HepG2 (cell line): ENCODE measurements around the gene MT1M. TPM values are rescaled to one million over a fixed set of nuclear protein-coding genes. Genes with fewer than 3 reads are reported as not detected.

Source experiments
- ATAC-seq: fragments of 200-7000 bp; cut with Tn5 transposase; 3 replicates; pipeline ENCODE4 v1.9.1; 2020; ENCODE audit warnings: mild to moderate bottlenecking, moderate library complexity
- BruUV-seq: library from RNA; stranded (reverse); fragments of 400-500 nt; replicated peaks from 2 replicates; lab custom pipeline; 2021; lab: Mats Ljungman, UMichigan
- CTCF ChIA-PET: fragments of 300-600 bp; formaldehyde crosslinking; extraction: SDS; loops from one replicate; lab custom pipeline; 2021; ENCODE audit warnings: low total read pairs, inconsistent platforms, low intra/inter-chr PET ratio; lab: Yijun Ruan, JAX
- POLR2A ChIA-PET: fragments of 350-600 bp; sonication (Branson Sonifier 250); formaldehyde crosslinking; loops from one replicate; lab custom pipeline; 2020; ENCODE audit warnings: antibody characterized with exemption, inconsistent platforms; lab: Yijun Ruan, JAX
- DNase-seq: peaks from one replicate; pipeline ENCODE4 v3.0.0-alpha.2; 2015; ENCODE audit warnings: low spot score
- FAIRE-seq: peaks from 3 replicates; lab custom pipeline; 2011; peaks lifted over from hg19 to GRCh38; lab: Jason Lieb, UNC
- H2AFZ ChIP-seq: one replicate; pipeline ENCODE4 v1.6.1; 2011; ENCODE audit warnings: low read length, inconsistent platforms
- H3K27ac ChIP-seq: fragments of 300-600 bp; 3 replicates; pipeline ENCODE4 v1.8.0; 2011; ENCODE audit warnings: mixed run types, mild to moderate bottlenecking, mixed read lengths, low read length, inconsistent platforms; ENCODE audit not compliant: insufficient read depth; ENCODE audit errors: extremely low read length
- H3K27me3 ChIP-seq, 2 experiments: fragments of 200-600 bp in 1 of 2; 2 replicates in 1 of 2; 3 replicates in 1 of 2; pipeline versions ENCODE4 v1.6.0 to v1.8.0; 2011; ENCODE audit warnings: low read length in 2 of 2, mild to moderate bottlenecking in 2 of 2, moderate library complexity in 2 of 2, inconsistent platforms in 1 of 2; ENCODE audit not compliant: insufficient read depth in 2 of 2, control insufficient read depth in 1 of 2
- H3K36me3 ChIP-seq, 2 experiments: fragments of 200-600 bp in 1 of 2; replicated peaks in 1 of 2; 2 replicates in 1 of 2; 3 replicates in 1 of 2; pipeline versions ENCODE4 v1.5.1 to v1.8.0; 2011; ENCODE audit warnings: low read length in 2 of 2, inconsistent platforms in 1 of 2; ENCODE audit not compliant: insufficient read depth in 2 of 2, control insufficient read depth in 1 of 2
- H3K4me1 ChIP-seq: 2 replicates; pipeline ENCODE4 v1.5.1; 2012; ENCODE audit warnings: low read length, inconsistent platforms; ENCODE audit not compliant: insufficient read depth
- H3K4me2 ChIP-seq: 2 replicates; pipeline ENCODE4 v1.6.0; 2011; ENCODE audit warnings: low read depth, low read length, inconsistent platforms
- H3K4me3 ChIP-seq, 3 experiments: fragments of 200-600 bp in 1 of 3; sonication (generic), shearing (Covaris generic) in 1 of 3; replicated peaks in 1 of 3; 2 replicates each; pipeline ENCODE4 v1.5.1; 2011 to 2016; ENCODE audit warnings: low read length in 3 of 3, inconsistent platforms in 2 of 3, low read depth in 2 of 3, mild to moderate bottlenecking in 2 of 3, control low read depth in 1 of 3, mixed read lengths in 1 of 3; ENCODE audit not compliant: insufficient read depth in 1 of 3
- H3K79me2 ChIP-seq: one replicate; pipeline ENCODE4 v1.6.1; 2011; ENCODE audit warnings: low read length, inconsistent platforms; ENCODE audit not compliant: insufficient read depth
- H3K9ac ChIP-seq: 2 replicates; pipeline ENCODE4 v1.6.0; 2011; ENCODE audit warnings: mild to moderate bottlenecking, low read depth, low read length, inconsistent platforms; ENCODE audit not compliant: insufficient read depth
- H3K9me3 ChIP-seq: 2 replicates; pipeline ENCODE4 v1.5.1; 2012; ENCODE audit warnings: mild to moderate bottlenecking, low read length
- H4K20me1 ChIP-seq: 2 replicates; pipeline ENCODE4 v1.6.0; 2011; ENCODE audit warnings: inconsistent platforms, mild to moderate bottlenecking, low read length, moderate library complexity; ENCODE audit not compliant: insufficient read depth
- PCBP2 ChIP-seq: fragments of 200-400 bp; formaldehyde crosslinking; optimal IDR thresholded peaks from 2 replicates; pipeline ENCODE3; 2018; ENCODE audit warnings: low read length, low read depth; ENCODE audit not compliant: poor library complexity, severe bottlenecking
- ZNF264 ChIP-seq: sonication (generic); formaldehyde crosslinking; IDR thresholded peaks from 2 replicates; pipeline ENCODE4 v1.4.0; 2020; ENCODE audit warnings: missing genetic modification reagents
- ZNF564 ChIP-seq: sonication (generic); formaldehyde crosslinking; IDR thresholded peaks from 2 replicates; pipeline ENCODE4 v1.8.1; 2023; ENCODE audit warnings: mild to moderate bottlenecking, missing genetic modification reagents
- ZNF891 ChIP-seq: sonication (generic); formaldehyde crosslinking; IDR thresholded peaks from 2 replicates; pipeline ENCODE4 v1.5.0; 2020; ENCODE audit warnings: mild to moderate bottlenecking, missing genetic modification reagents
- WGBS: methylation state at CpG from one replicate; pipeline ENCODE4 v1.1.6; 2017; ENCODE audit warnings: low lambda C conversion rate; 5-methylcytosine and 5-hydroxymethylcytosine counted together
- in situ Hi-C: cut with HindIII; loops from 2 replicates; pipeline ENCODE4 v1.10.0; 2017; ENCODE audit warnings: low pct_unique_long_range_greater_than_20kb; ENCODE audit not compliant: extremely low pct_ligation_motif_present
- intact Hi-C: fragments of 100-400 bp; cut with micrococcal nuclease; formaldehyde crosslinking; loops from one replicate; pipeline ENCODE4 v1.10.0; 2022; ENCODE audit not compliant: unreplicated experiment
- polyA plus RNA-seq, 8 experiments: library from polyadenylated mRNA; depleted of rRNA in 3 of 8; stranded (reverse) in 7 of 8; unstranded in 1 of 8; fragments of >200 nt; fragmentation: Illumina TruSeq in 4 of 8; extraction: Trizol in 4 of 8; gene quantifications; 2 replicates each; pipeline versions ENCODE4 v1.2.1 to v1.2.3, GENCODE V29; 2011 to 2016; ENCODE audit warnings: low read depth in 4 of 8, missing spikeins in 1 of 8, mixed read lengths in 1 of 8; ENCODE audit not compliant: insufficient read depth in 1 of 8
- total RNA-seq, 5 experiments: library from RNA; depleted of rRNA; stranded (reverse); fragments of >200 nt; fragmentation: Illumina TruSeq; extraction: Trizol; gene quantifications; 2 replicates each; pipeline ENCODE4 v1.2.3, GENCODE V29; 2016; ENCODE audit warnings: low read depth in 1 of 5
- TF ChIP-seq, protein P1 (sequence below): sonication (generic); formaldehyde crosslinking; IDR thresholded peaks from 2 replicates; pipeline ENCODE4 v1.4.0; 2020; ENCODE audit warnings: missing genetic modification reagents, mild to moderate bottlenecking, borderline replicate concordance
- TF ChIP-seq, protein P2 (sequence below): sonication (generic); formaldehyde crosslinking; IDR thresholded peaks from 2 replicates; pipeline ENCODE4 v1.5.1; 2020; ENCODE audit warnings: missing genetic modification reagents, mild to moderate bottlenecking, borderline replicate concordance

Gene MT1M
- total and polyA plus RNA-seq, 2 of the 13 experiments (the other 11 are each of a cell fraction or from before 2014, with no cell fraction given) = 4.6 TPM; not detected in 1

DNA sequence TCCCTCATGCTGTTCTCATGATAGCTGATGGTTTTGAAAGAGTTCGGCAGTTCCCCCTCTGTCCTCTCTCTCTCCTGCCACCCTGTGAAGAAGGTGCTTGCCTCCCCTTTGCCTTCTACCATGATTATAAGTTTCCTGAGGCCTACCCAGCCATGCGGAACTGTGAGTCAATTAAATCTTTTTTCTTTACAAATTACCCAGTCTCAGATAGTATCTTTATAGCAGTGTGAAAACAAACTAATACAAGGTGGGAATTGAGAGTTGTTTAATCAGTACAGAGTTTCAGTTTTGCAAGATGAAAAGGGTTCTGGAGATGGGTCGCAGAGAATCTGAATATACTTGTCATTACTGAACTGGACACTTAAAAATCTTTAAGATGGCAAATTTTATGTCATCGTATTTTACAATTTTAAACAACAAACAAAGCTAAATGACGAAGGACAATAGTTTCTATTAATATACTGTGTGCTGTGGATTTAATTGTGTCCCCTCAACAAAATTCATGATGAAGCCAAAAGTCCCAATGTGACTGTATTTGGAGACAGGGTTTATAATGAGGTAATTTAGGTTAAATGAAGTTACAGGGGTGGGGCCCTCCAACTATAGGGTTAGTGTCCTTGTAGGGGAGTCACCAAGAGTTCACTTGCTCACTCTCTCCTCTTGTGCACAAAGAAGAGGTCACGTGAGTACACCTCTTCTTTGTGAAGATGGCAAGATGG, 38.7 kb upstream of the MT1M start:
- Histone ChIP-seq H3K9me3 (no peaks in the 10 kb centered on the region), H3K4me3 (no peak overlapping the region), H3K79me2 (no peaks in the 10 kb centered on the region), H3K27ac (no peak overlapping the region), H3K4me1 (peaks cover 8% of the 10 kb centered on the region), H4K20me1 (no peaks in the 10 kb centered on the region), H3K36me3 (no peaks in the 10 kb centered on the region), H3K4me2 (no peak overlapping the region), H3K27me3 (peaks cover 2 to 21% of the 10 kb centered on the region in 2 experiments; a peak in 2 of 5 replicates), H3K9ac (no peak overlapping the region), H2AFZ (no peak overlapping the region)
- 44% methylated on average over 6 of the region's 6 CpGs for whole genome bisulfite sequencing
- TF ChIP-seq ZNF564 (CRISPR knock-in tag) (no peak), ZNF264 (CRISPR knock-in tag) (peak; percentile 95), PCBP2 (no peak), ZNF891 (no peak)
- TF ChIP-seq, protein P1, sequence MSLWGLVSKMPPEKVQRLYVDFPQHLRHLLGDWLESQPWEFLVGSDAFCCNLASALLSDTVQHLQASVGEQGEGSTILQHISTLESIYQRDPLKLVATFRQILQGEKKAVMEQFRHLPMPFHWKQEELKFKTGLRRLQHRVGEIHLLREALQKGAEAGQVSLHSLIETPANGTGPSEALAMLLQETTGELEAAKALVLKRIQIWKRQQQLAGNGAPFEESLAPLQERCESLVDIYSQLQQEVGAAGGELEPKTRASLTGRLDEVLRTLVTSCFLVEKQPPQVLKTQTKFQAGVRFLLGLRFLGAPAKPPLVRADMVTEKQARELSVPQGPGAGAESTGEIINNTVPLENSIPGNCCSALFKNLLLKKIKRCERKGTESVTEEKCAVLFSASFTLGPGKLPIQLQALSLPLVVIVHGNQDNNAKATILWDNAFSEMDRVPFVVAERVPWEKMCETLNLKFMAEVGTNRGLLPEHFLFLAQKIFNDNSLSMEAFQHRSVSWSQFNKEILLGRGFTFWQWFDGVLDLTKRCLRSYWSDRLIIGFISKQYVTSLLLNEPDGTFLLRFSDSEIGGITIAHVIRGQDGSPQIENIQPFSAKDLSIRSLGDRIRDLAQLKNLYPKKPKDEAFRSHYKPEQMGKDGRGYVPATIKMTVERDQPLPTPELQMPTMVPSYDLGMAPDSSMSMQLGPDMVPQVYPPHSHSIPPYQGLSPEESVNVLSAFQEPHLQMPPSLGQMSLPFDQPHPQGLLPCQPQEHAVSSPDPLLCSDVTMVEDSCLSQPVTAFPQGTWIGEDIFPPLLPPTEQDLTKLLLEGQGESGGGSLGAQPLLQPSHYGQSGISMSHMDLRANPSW (CRISPR knock-in tag) = no peak
- TF ChIP-seq, protein P2, sequence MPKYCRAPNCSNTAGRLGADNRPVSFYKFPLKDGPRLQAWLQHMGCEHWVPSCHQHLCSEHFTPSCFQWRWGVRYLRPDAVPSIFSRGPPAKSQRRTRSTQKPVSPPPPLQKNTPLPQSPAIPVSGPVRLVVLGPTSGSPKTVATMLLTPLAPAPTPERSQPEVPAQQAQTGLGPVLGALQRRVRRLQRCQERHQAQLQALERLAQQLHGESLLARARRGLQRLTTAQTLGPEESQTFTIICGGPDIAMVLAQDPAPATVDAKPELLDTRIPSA (CRISPR knock-in tag) = no peak
- DNase-seq (no peak), ATAC-seq (no peak), FAIRE-seq (no peak)
- intact Hi-C loops = no loop called here
- no TSS peak for BruUV-seq
- in situ Hi-C loops = no loop called here
- ChIA-PET CTCF (no interaction called here), POLR2A (no interaction called here)
